Islet precursor cell (in vitro differentiated cells): ENCODE data around the gene SPPL2C.
"Not testable (repeated sequence)": the region's sequence is repeated elsewhere in the genome, so short reads cannot be mapped to it uniquely, and the experiment has no call there.

Source experiments
- DNase-seq: peaks from one replicate; pipeline ENCODE4 v3.0.0-alpha.2; 2018

SPPL2C gene

DNA sequence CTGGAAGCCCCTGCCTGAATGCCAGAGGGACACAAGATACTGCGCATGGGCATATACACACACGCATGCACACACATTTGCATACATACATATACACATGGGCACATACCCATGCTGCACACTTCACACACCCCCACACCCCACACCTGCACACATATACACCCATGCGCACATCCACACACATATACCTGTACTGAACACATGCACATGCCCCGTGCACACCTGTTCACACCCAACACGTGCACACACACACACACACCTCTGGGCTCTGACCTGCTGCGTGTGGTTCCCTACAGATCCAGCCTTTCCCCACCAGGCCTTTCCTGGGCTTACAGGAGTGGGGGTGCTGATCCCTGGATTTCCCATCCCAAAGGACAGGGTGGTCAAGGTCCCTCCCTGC is 6.3 kb downstream of the SPPL2C start:
- DNase-seq, result no peak

- DNase-seq, result peak; percentile 59
Observed at GRCh38 chr17:45851464-45851863, 6.8 kb downstream of the SPPL2C start.

- no peak for DNase-seq
Observed at GRCh38 chr17:45851873-45852272, 7.2 kb downstream of the SPPL2C start.

- peak; percentile 78 for DNase-seq
Observed at GRCh38 chr17:45852535-45853297, 8.0 kb downstream of the SPPL2C start.

DNA sequence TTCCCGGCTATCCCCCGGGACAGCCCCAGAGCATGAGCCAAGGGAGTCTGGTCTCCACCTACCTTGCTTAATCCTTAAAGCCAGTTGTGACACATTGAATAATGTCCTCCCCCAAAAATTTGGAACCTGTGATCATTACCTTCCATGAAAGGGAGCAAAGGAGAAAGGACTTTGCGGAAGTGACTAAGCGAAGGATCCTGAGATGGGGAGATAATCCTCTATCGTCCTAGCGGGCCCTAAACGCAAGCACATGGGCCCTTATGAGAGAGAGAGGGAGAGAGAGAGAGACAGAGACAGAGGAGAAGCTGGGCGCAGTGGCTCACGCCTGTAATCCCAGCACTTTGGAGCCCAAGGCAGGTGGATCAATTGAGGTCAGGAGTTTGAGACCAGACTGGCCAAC is 9.5 kb downstream of the SPPL2C start:
- no peak for DNase-seq

DNA sequence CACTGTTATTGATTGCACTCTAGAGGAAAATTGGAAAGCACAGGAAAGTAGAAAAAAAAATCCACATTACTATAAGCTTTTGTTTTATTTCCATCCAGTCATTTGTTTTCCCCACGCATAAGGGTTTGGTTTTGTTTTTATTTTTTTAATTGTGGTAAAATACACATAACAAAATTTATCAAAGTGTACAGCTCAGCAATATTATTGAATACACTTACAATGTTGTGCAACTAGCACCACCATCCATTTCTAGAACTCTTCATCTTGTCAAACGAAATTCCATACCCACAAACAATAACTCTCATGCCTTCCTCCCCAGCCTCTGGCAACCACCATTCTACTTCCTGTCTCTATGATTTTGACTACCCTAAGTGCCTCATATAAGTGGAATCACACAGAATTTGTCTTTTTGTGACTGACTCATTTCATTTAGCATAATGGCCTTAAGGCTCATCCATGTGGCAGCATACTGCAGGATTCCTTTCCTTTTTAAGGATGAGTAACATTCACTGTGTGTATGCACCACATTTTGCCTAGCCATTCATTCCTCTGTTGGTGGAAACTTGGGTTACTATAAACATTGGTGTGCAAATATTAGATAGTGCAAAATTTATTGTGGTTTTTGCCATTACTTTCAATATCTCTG is 11.1 kb downstream of the SPPL2C start:
- DNase-seq, result no peak

- DNase-seq, result peak; percentile 93
Observed at GRCh38 chr17:45857977-45858708, 13.5 kb downstream of the SPPL2C start.

- DNase-seq, result no peak
Observed at GRCh38 chr17:45861165-45861564, 16.5 kb downstream of the SPPL2C start.

DNA sequence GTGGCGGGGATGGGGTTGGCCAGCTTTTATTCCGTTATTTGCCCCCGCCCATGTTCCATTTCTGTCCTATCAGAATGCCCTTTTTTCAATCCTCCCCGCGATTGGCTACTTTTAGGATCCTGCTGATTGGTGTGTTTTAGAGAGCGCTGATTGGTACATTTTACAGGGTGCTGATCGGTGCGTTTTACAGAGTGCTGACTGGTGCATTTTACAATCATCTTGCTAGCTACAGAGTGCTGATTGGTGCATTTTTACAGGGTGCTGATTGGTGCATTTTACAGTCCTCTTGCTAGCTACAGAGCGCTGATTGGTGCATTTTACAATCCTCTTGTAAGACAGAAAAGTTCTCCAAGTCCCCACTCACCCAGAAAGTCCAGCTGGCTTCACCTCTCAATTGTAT is 17.4 kb downstream of the SPPL2C start:
- DNase-seq, result not testable (repeated sequence)

DNA sequence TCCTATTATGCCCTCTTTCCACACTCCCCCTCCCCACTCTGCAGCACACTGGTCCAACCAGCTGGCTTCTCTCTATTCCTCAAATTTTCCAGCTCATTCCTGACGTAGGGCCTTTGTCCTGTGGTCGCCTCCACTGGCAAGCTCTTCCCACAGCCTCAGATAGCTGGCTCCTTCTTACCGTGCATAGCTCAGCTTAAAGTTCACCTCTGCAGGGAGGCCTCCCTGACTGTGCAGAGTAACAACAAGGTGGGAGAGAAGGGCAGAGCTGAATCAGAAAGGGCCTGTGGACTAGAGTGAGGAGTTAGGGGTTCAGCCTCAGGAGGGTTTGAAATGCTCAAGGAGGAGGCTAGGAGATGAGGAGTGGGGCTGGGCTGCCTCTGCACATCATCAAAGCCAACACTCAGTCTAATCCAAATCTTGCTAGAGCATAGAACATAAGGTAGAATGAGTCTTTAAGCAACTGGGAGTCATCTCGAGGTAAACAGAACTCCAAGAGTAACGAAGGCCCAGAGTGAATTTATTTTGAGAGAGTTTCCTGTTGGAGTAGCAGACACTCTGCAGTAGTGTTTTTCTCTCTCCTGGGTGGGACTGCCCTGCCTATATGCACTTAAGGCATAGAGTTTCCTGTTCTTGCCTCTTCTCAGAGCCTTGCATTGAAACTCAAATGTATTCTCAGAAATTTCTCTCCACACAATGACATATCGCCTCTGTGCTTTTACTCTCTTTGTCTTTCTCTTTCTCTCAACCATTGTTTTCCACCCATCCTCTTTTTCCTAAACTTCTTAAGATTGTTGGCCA is 19.4 kb downstream of the SPPL2C start:
- DNase-seq, result no peak

DNA sequence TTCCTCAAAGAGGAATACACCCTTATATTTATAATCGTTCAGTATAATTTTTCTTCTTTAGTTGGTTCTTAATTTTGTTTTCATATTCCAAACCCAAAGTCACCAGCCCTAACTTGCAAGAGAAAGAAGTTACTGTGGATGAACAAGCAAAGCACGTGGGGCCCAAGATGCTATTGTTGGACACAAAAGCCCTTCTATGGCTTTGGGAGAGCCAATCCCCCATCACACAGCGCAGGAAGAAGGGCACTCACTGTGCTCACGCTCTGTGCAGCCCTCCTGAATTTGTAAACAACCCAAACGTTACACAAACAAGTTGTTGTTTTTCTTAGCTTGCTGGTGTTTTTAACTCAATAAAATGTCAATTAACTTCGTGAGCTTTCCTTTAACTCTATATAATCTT is 22.5 kb downstream of the SPPL2C start:
- no peak for DNase-seq

GRCh38 chr17:45867702-45868101 is 23.0 kb downstream of the SPPL2C start:
- DNase-seq, result peak; percentile 52

DNA sequence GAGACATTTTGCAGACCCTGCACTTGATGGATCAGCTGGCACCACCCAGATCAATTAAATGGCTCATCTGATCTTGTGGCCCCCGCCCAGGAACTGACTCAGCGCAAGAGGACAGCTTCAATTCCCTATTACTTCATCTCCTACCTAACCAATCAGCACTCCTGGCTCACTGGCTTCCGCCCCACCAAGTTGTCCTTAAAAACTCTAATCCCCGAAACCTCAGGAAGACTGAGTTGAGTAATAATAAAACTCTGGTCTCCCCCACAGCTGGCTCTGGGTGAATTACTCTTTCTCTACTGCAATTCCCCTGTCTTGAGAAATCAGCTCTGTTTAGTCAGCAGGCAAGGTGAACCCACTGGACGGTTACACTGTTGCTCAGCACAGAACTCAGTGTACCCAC is 23.6 kb downstream of the SPPL2C start:
- no peak for DNase-seq

GRCh38 chr17:45869676-45870341 is 25.1 kb downstream of the SPPL2C start:
- DNase-seq, result peak; percentile 75

DNA sequence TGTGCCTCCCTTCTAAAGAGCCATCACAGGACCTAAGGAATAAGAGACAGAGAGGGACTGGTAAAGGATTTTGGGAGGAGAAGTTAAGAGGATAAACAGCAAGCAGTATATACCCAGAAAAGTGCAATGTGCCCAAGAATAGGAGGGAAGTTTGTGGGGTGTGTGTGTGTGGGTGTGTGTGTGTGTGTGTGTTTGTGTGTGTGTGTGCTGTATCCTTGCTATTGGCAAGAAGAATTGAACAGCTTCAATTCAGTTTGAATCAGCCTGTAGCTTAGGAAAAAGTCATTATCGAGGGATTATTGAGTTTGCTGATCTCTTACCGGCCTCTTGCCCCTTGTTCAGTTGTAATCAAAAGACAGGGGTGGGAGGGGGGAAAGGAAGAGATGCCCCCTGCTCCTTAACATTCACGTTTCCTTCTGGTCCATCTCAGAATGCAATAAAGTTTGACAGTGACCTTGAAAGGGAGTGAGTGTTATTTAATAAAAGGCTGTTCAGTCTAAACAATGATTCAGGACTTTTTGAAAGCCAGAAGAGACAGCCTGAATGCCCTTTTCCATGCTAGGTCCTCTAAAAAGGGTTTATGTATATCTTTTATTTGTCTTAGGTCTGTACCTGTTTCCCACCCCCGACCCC is 25.8 kb downstream of the SPPL2C start:
- no peak for DNase-seq

DNA sequence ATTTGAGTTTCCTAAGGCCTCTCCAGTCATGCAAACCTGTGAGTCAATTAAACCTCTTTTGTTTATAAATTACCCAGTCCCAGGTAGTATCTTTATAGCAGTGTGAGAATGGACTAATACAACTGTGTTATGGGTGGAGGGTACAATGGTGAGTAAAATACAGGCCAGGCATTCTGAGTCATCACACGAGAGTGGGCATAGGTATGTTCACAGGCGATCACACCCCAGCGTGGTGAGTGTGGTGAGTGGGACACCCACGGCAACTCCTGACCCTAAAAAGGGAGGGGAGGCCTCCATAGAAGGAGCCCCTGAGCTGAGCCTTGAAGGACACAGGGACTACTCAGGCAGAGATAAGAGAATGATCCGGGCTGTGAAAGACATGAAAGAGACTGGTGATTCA is 27.0 kb downstream of the SPPL2C start:
- DNase-seq, result no peak

GRCh38 chr17:45873728-45874127 is 29.0 kb downstream of the SPPL2C start:
- peak; percentile 91 for DNase-seq

GRCh38 chr17:45874151-45874550 is 29.5 kb downstream of the SPPL2C start:
- no peak for DNase-seq

- no peak for DNase-seq
Observed at GRCh38 chr17:45876539-45876938, 31.9 kb downstream of the SPPL2C start.

DNA sequence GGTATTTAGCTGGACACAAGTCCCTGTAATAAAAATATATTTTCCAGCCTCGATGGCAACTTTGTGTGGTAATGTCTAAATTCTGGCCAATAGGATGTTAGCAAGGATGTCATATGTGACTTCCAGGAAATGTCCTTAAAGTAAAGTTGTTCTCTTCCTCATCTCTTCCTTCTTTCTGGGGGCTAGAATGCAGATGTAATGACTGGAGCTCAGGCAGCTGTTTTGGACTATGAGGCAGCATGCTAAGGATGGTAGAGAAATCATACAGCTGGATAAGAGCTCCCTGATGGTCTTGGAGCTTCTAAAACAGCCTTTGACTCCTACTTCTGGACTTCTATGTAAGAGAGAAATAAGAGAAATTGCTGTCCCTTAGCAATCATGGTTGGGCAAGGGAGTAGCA is 32.8 kb downstream of the SPPL2C start:
- no peak for DNase-seq

DNA sequence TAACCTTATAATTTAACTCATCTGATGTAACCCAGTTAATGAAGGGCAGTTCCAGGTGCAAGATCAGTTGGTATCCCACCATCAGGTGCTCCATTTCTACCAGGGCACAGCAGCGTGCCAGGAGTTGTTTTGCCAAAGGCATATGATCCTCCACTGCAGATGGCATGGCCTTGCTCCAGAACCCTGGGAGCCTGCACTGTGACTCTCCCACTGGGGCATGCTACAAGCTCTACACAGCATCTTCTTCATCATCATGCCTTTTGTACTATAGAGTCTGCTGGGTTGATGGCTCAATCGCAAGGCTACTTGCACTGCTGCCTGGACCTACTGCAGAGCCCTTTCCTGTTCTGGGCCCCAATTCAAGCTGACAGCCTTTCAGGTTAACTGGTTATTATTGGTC is 38.4 kb downstream of the SPPL2C start:
- DNase-seq, result no peak

GRCh38 chr17:45886852-45887251 is 42.2 kb downstream of the SPPL2C start:
- no peak for DNase-seq
